AG09309 (cell line): ENCODE results near the gene RHBDD1.
A peak's percentile ranks its signal among the peaks of the same experiment; 100 is the strongest.

ENCODE experiments used
- DNase-seq: peaks from one replicate; pipeline ENCODE4 v3.0.0-alpha.2; 2010; ENCODE audit warnings: low read depth
- H3K4me3 ChIP-seq: 2 replicates; pipeline ENCODE4 v1.5.1; 2011; ENCODE audit warnings: mild to moderate bottlenecking, low read depth, low read length, moderate library complexity; ENCODE audit not compliant: control insufficient read depth
- CTCF ChIP-seq: IDR thresholded peaks from 2 replicates; pipeline ENCODE4 v1.5.1; 2011; ENCODE audit warnings: mild to moderate bottlenecking, low read depth, low read length, inconsistent platforms; ENCODE audit not compliant: insufficient read depth, control insufficient read depth; ENCODE audit errors: missing control alignments

The RHBDD1 gene

GRCh38 chr2:226915846-226916360 is 80.0 kb downstream of the RHBDD1 start:
- TF ChIP-seq CTCF = no peak
- no peak overlapping the region for H3K4me3 ChIP-seq
- DNase-seq = peak; percentile 53

- TF ChIP-seq CTCF = no peak
- no peak overlapping the region for H3K4me3 ChIP-seq
- no peak for DNase-seq
These were observed 80.8 kb downstream of the RHBDD1 start for GRCh38 chr2:226916669-226917068.

GRCh38 chr2:226932443-226932842 is 96.6 kb downstream of the RHBDD1 start:
- DNase-seq = no peak
- no peak for TF ChIP-seq CTCF

GRCh38 chr2:226934546-226935201 is 98.8 kb downstream of the RHBDD1 start:
- DNase-seq = no peak
- no peak overlapping the region for H3K4me3 ChIP-seq
- TF ChIP-seq CTCF = no peak

More at GRCh38 chr2:226932443-226932842, 96.6 kb downstream of the RHBDD1 start:
- no peak overlapping the region for H3K4me3 ChIP-seq

- no peak for DNase-seq
- no peak overlapping the region for H3K4me3 ChIP-seq
- TF ChIP-seq CTCF = no peak
These were observed 108.2 kb downstream of the RHBDD1 start for GRCh38 chr2:226943862-226944620.

GRCh38 chr2:226953206-226953605 is 117.4 kb downstream of the RHBDD1 start:
- TF ChIP-seq CTCF = no peak
- no peak for DNase-seq

More at GRCh38 chr2:226953206-226953605, 117.4 kb downstream of the RHBDD1 start:
- H3K4me3 ChIP-seq = no peak overlapping the region
